Endodermal cell (in vitro differentiated cells): Measurements from ENCODE around the gene EIF3I. TPM values are rescaled to one million over a fixed set of nuclear protein-coding genes. Genes with fewer than 3 reads are reported as not detected.

Experiments
- DNase-seq: peaks from one replicate; pipeline ENCODE4 v3.0.0-alpha.2; 2017
- H3K27ac ChIP-seq: 2 replicates; pipeline ENCODE4 v1.5.1; 2013; ENCODE audit warnings: mild to moderate bottlenecking, low read depth, low read length, moderate library complexity
- H3K27me3 ChIP-seq: 2 replicates; pipeline ENCODE4 v1.6.1; 2013; ENCODE audit warnings: mild to moderate bottlenecking, low read length, moderate library complexity; ENCODE audit not compliant: insufficient read depth, control insufficient read depth, poor library complexity, severe bottlenecking
- H3K36me3 ChIP-seq: 2 replicates; pipeline ENCODE4 v1.7.0; 2013; ENCODE audit warnings: mild to moderate bottlenecking, low read length, moderate library complexity; ENCODE audit not compliant: control insufficient read depth, insufficient read depth
- H3K4me1 ChIP-seq: one replicate; pipeline ENCODE4 v1.7.0; 2013; ENCODE audit warnings: low read length; ENCODE audit not compliant: control insufficient read depth, insufficient read depth
- H3K4me3 ChIP-seq: 2 replicates; pipeline ENCODE4 v1.5.1; 2013; ENCODE audit warnings: mild to moderate bottlenecking, low read length, moderate library complexity
- H3K9ac ChIP-seq: 2 replicates; pipeline ENCODE4 v1.6.1; 2013; ENCODE audit warnings: mild to moderate bottlenecking, low read length, moderate library complexity; ENCODE audit not compliant: poor library complexity, severe bottlenecking; ENCODE audit errors: extremely low read depth
- H3K9me3 ChIP-seq: 2 replicates; pipeline ENCODE4 v1.6.1; 2013; ENCODE audit warnings: mild to moderate bottlenecking, low read length, moderate library complexity; ENCODE audit not compliant: control insufficient read depth
- H3K27ac Mint-ChIP-seq: 2 replicates; pipeline ENCODE4 v1.8.0; 2020; ENCODE audit warnings: mixed read lengths
- H3K27me3 Mint-ChIP-seq: 2 replicates; pipeline ENCODE4 v1.8.0; 2021; ENCODE audit warnings: mild to moderate bottlenecking, mixed read lengths; ENCODE audit not compliant: insufficient read depth
- H3K36me3 Mint-ChIP-seq: 2 replicates; pipeline ENCODE4 v1.8.0; 2020; ENCODE audit warnings: low read depth, mixed read lengths
- H3K4me1 Mint-ChIP-seq: 2 replicates; pipeline ENCODE4 v1.8.0; 2020; ENCODE audit warnings: mixed read lengths
- H3K4me3 Mint-ChIP-seq: 2 replicates; pipeline ENCODE4 v1.8.0; 2020; ENCODE audit warnings: mild to moderate bottlenecking, moderate library complexity, mixed read lengths
- H3K9me3 Mint-ChIP-seq: 2 replicates; pipeline ENCODE4 v1.8.0; 2020; ENCODE audit warnings: mild to moderate bottlenecking, mixed read lengths
- CTCF ChIP-seq: fragments of 200-600 bp; sonication (generic); conservative IDR thresholded peaks from 2 replicates; pipeline ENCODE4 v1.5.0; 2021; ENCODE audit warnings: antibody characterized with exemption, mild to moderate bottlenecking
- whole genome bisulfite sequencing, 2 experiments: methylation state at CpG; one replicate each; pipeline versions ENCODE4 v1.1.5 to v1.1.7; 2013; ENCODE audit warnings: missing lambda C conversion rate in 2 of 2, mixed read lengths in 1 of 2; ENCODE audit not compliant: insufficient coverage in 1 of 2, insufficient read length in 1 of 2; 5-methylcytosine and 5-hydroxymethylcytosine counted together
- total RNA-seq, 2 donors: library from RNA; stranded (reverse); fragmentation: NEBNext Ultra II Directional in 1 of 2; extraction: Animal tissue kit (Norgen Biotek cat#: 25700) in 1 of 2; gene quantifications; 2 replicates in 1 of 2; 3 replicates in 1 of 2; pipeline ENCODE4 v1.2.1, GENCODE V29; 2021

EIF3I gene
- total RNA-seq, 2 donors from 2014 or later: 194 to 198 TPM

- H3K4me1 Mint-ChIP-seq: peaks cover 3% of the 10 kb centered on the region
- TF ChIP-seq CTCF: no peak
- no peaks in the 10 kb centered on the region for H3K9me3 Mint-ChIP-seq
- Histone ChIP-seq H3K9ac (no peak overlapping the region), H3K9me3 (no peaks in the 10 kb centered on the region), H3K27ac (no peak overlapping the region), H3K36me3 (no peaks in the 10 kb centered on the region), H3K4me3 (no peak overlapping the region), H3K4me1 (no peaks in the 10 kb centered on the region), H3K27me3 (no peaks in the 10 kb centered on the region)
- DNase-seq: no peak
- H3K4me3 Mint-ChIP-seq: no peak overlapping the region
- H3K27me3 Mint-ChIP-seq: no peaks in the 10 kb centered on the region
- H3K27ac Mint-ChIP-seq: peak overlapping the region; percentile 65
- H3K36me3 Mint-ChIP-seq: no peaks in the 10 kb centered on the region
- WGBS, 2 experiments: 80 to 83% methylated on average over 5 to 9 of the region's 9 CpGs
Observed at GRCh38 chr1:32249831-32250525, 27.8 kb downstream of the EIF3I start.

GRCh38 chr1:32250893-32251716, 28.9 kb downstream of the EIF3I start, which contains the start of gene LCK:
LCK (plus strand) TSS chr1:32251265; CDS start chr1:32274330, 23,065 bp downstream.
- Mint-ChIP-seq H3K27me3 (no peaks in the 10 kb centered on the region), H3K36me3 (no peaks in the 10 kb centered on the region), H3K27ac (no peak within 1 kb of the TSS), H3K4me3 (no peak within 1 kb of the TSS), H3K9me3 (no peaks in the 10 kb centered on the region), H3K4me1 (peaks cover 3% of the 10 kb centered on the region)
- no peak within 1 kb of the TSS for H3K4me3 ChIP-seq
- 88 to 90% methylated on average over 15 to 25 of the region's 25 CpGs for WGBS, 2 experiments
- H3K9me3 ChIP-seq: no peaks in the 10 kb centered on the region
- H3K9ac ChIP-seq: no peak within 1 kb of the TSS
- no peaks in the 10 kb centered on the region for H3K36me3 ChIP-seq
- H3K27me3 ChIP-seq: no peaks in the 10 kb centered on the region
- peak; percentile 58 for DNase-seq
- H3K27ac ChIP-seq: no peak within 1 kb of the TSS
- no peaks in the 10 kb centered on the region for H3K4me1 ChIP-seq
- no peak for TF ChIP-seq CTCF

- WGBS, 2 experiments: 96 to 97% methylated on average over 6 to 10 of the region's 10 CpGs
- no peaks in the 10 kb centered on the region for H3K27me3 Mint-ChIP-seq
- H3K9me3 Mint-ChIP-seq: no peaks in the 10 kb centered on the region
Observed at GRCh38 chr1:32255072-32256071, 33.2 kb downstream of the EIF3I start.

More at GRCh38 chr1:32255072-32256071, 33.2 kb downstream of the EIF3I start:
- H3K4me1 ChIP-seq: no peaks in the 10 kb centered on the region
- H3K27ac ChIP-seq: no peak overlapping the region
- H3K9ac ChIP-seq: no peak overlapping the region
- no peak overlapping the region for H3K27ac Mint-ChIP-seq
- H3K27me3 ChIP-seq: no peaks in the 10 kb centered on the region
- H3K4me3 Mint-ChIP-seq: no peak overlapping the region
- no peaks in the 10 kb centered on the region for H3K9me3 ChIP-seq
- H3K4me1 Mint-ChIP-seq: no peaks in the 10 kb centered on the region
- no peaks in the 10 kb centered on the region for H3K36me3 Mint-ChIP-seq
- no peaks in the 10 kb centered on the region for H3K36me3 ChIP-seq
- no peak for DNase-seq
- no peak for TF ChIP-seq CTCF
- no peak overlapping the region for H3K4me3 ChIP-seq
